SU-DHL-6 (cell line): Measurements from ENCODE around the gene EZR.

Experiments used
- H2AFZ ChIP-seq: fragments of 200-600 bp; sonication (generic); 2 replicates; pipeline ENCODE4 v1.6.1; 2014; ENCODE audit warnings: low read depth, mild to moderate bottlenecking, moderate library complexity, mixed read lengths, antibody characterized with exemption, low read length; ENCODE audit not compliant: severe bottlenecking
- H3F3A ChIP-seq: fragments of 200-600 bp; shearing (Covaris generic); 2 replicates; pipeline ENCODE4 v1.6.0; 2016; ENCODE audit warnings: antibody characterized with exemption, mild to moderate bottlenecking; ENCODE audit not compliant: insufficient read depth
- H3K27ac ChIP-seq: fragments of 200-600 bp; sonication (generic); 2 replicates; pipeline ENCODE4 v1.5.1; 2016; ENCODE audit warnings: low read depth, mild to moderate bottlenecking, low read length, moderate library complexity, mixed read lengths
- H3K27me3 ChIP-seq: fragments of 200-600 bp; sonication (generic), shearing (Covaris generic); 2 replicates; pipeline ENCODE4 v1.6.0; 2014; ENCODE audit warnings: mild to moderate bottlenecking, low read length
- H3K36me3 ChIP-seq: fragments of 200-600 bp; sonication (generic); 2 replicates; pipeline ENCODE4 v1.6.1; 2014; ENCODE audit warnings: mild to moderate bottlenecking, low read length, mixed read lengths
- H3K4me2 ChIP-seq: fragments of 300-600, 200-600 bp; shearing (Covaris generic), sonication (generic); 2 replicates; pipeline ENCODE4 v1.6.0; 2014; ENCODE audit warnings: low read length, low read depth, mild to moderate bottlenecking; ENCODE audit not compliant: poor library complexity, severe bottlenecking
- H3K4me3 ChIP-seq: fragments of 200-600 bp; sonication (generic); 2 replicates; pipeline ENCODE4 v1.5.1; 2014; ENCODE audit warnings: antibody characterized with exemption, low read length, mild to moderate bottlenecking, mixed read lengths; ENCODE audit not compliant: insufficient read depth, poor library complexity, severe bottlenecking
- H3K79me2 ChIP-seq: fragments of 200-600 bp; sonication (generic); 2 replicates; pipeline ENCODE4 v1.6.1; 2014; ENCODE audit warnings: mild to moderate bottlenecking, low read length, moderate library complexity; ENCODE audit not compliant: insufficient read depth
- H3K9ac ChIP-seq: fragments of 200-600 bp; sonication (generic); 2 replicates; pipeline ENCODE4 v1.7.0; 2014; ENCODE audit warnings: mild to moderate bottlenecking, low read length
- H3K9me2 ChIP-seq: fragments of 200-600 bp; sonication (generic); replicated peaks from 2 replicates; pipeline ENCODE4 v1.6.1; 2014; ENCODE audit warnings: low read length; ENCODE audit not compliant: insufficient read depth
- H3K9me3 ChIP-seq: fragments of 200-600 bp; sonication (generic); 2 replicates; pipeline ENCODE4 v1.6.1; 2014; ENCODE audit warnings: low read length, mixed read lengths; ENCODE audit not compliant: insufficient read depth
- H4K20me1 ChIP-seq: fragments of 200-600 bp; sonication (generic); 2 replicates; pipeline ENCODE4 v1.6.1; 2014; ENCODE audit warnings: low read depth, mild to moderate bottlenecking, antibody characterized with exemption, low read length, moderate library complexity, mixed read lengths
- CTCF ChIP-seq: fragments of 200-600 bp; sonication (generic); IDR thresholded peaks from one replicate; pipeline ENCODE4 v1.5.1; 2017; ENCODE audit warnings: antibody characterized with exemption, mild to moderate bottlenecking, low read length, moderate library complexity; ENCODE audit not compliant: insufficient read depth, poor library complexity, severe bottlenecking
- EZH2phosphoT487 ChIP-seq: fragments of 200-600 bp; sonication (generic), shearing (Covaris generic); conservative IDR thresholded peaks from 2 replicates; pipeline ENCODE4 v1.6.1; 2018; ENCODE audit warnings: mild to moderate bottlenecking, antibody characterized with exemption, low read length, moderate library complexity, mixed read lengths

The EZR gene

GRCh38 chr6:158754738-158755137, 64.4 kb downstream of the EZR start:
- Histone ChIP-seq H3K27ac (no peak overlapping the region), H3F3A (no peaks in the 10 kb centered on the region), H3K9me2 (no peaks in the 10 kb centered on the region), H3K4me3 (no peak overlapping the region), H3K4me2 (no peak overlapping the region), H3K9ac (no peak overlapping the region), H3K36me3 (no peaks in the 10 kb centered on the region), H3K27me3 (no peaks in the 10 kb centered on the region), H2AFZ (no peak overlapping the region), H3K9me3 (no peaks in the 10 kb centered on the region), H4K20me1 (no peaks in the 10 kb centered on the region), H3K79me2 (no peaks in the 10 kb centered on the region)
- TF ChIP-seq CTCF (no peak), EZH2phosphoT487 (no peak)

GRCh38 chr6:158753811-158754210, 65.4 kb downstream of the EZR start:
- no peak overlapping the region for H3K27ac ChIP-seq
- no peaks in the 10 kb centered on the region for H3K9me2 ChIP-seq
- no peaks in the 10 kb centered on the region for H3K79me2 ChIP-seq
- H3K4me2 ChIP-seq = no peak overlapping the region
- H3K36me3 ChIP-seq = no peaks in the 10 kb centered on the region
- H3K9ac ChIP-seq = no peak overlapping the region
- no peaks in the 10 kb centered on the region for H3K27me3 ChIP-seq
- no peaks in the 10 kb centered on the region for H4K20me1 ChIP-seq
- no peak overlapping the region for H2AFZ ChIP-seq
- H3K4me3 ChIP-seq = no peak overlapping the region
- H3K9me3 ChIP-seq = no peaks in the 10 kb centered on the region
- TF ChIP-seq EZH2phosphoT487 = no peak
- TF ChIP-seq CTCF = no peak
- no peaks in the 10 kb centered on the region for H3F3A ChIP-seq

GRCh38 chr6:158752613-158753012, 66.6 kb downstream of the EZR start:
- Histone ChIP-seq H3K27me3 (no peaks in the 10 kb centered on the region), H3K9ac (no peak overlapping the region), H3K27ac (no peak overlapping the region), H3K9me3 (no peaks in the 10 kb centered on the region), H3F3A (no peaks in the 10 kb centered on the region), H3K4me3 (no peak overlapping the region), H3K79me2 (no peaks in the 10 kb centered on the region), H3K36me3 (no peaks in the 10 kb centered on the region), H3K9me2 (no peaks in the 10 kb centered on the region), H3K4me2 (no peak overlapping the region), H2AFZ (no peak overlapping the region), H4K20me1 (no peaks in the 10 kb centered on the region)
- peak; percentile 52 for TF ChIP-seq CTCF
- no peak for TF ChIP-seq EZH2phosphoT487
